K562 (cell line): ENCODE results near the gene GFOD1. TPM values are rescaled to one million over a fixed set of nuclear protein-coding genes. Genes with fewer than 3 reads are reported as not detected.

ENCODE experiments used
- ASH1L ChIP-seq: fragments of 450-650 bp; IDR thresholded peaks from 2 replicates; pipeline ENCODE4 v1.6.1; 2018; ENCODE audit warnings: borderline replicate concordance, mild to moderate bottlenecking, low read depth; ENCODE audit not compliant: partially characterized antibody
- CGGBP1 ChIP-seq: fragments of 250-450 bp; sonication (Bioruptor Pico); IDR thresholded peaks from 2 replicates; pipeline ENCODE4 v1.9.0; 2021; ENCODE audit warnings: mild to moderate bottlenecking
- DMBX1 ChIP-seq: fragments of 250-450 bp; sonication (Bioruptor Pico); IDR thresholded peaks from 2 replicates; pipeline ENCODE4 v1.8.0; 2022; ENCODE audit warnings: inconsistent platforms, mild to moderate bottlenecking, moderate library complexity, borderline replicate concordance
- EP300 ChIP-seq: IDR thresholded peaks from 2 replicates; pipeline ENCODE4 v1.6.1; 2012; ENCODE audit warnings: low read length, improper control_type of control experiment
- FOXJ3 ChIP-seq: sonication (generic); formaldehyde crosslinking; IDR thresholded peaks from 2 replicates; pipeline ENCODE4 v1.4.0; 2020; ENCODE audit warnings: mild to moderate bottlenecking, missing genetic modification reagents
- GABPA ChIP-seq: fragments of 200-800 bp; sonication (Bioruptor generic); conservative IDR thresholded peaks from 2 replicates; pipeline ENCODE4 v1.6.1; 2016; ENCODE audit warnings: low read depth, missing genetic modification characterization, missing compliant biosample characterization
- HDAC2 ChIP-seq: fragments of 450-650 bp; IDR thresholded peaks from 2 replicates; pipeline ENCODE4 v1.6.1; 2016; ENCODE audit warnings: mild to moderate bottlenecking
- HIVEP1 ChIP-seq: fragments of 250-450 bp; sonication (Bioruptor Pico); IDR thresholded peaks from 2 replicates; pipeline ENCODE4 v1.4.0; 2020; ENCODE audit warnings: mild to moderate bottlenecking
- HSF4 ChIP-seq: fragments of 250-450 bp; sonication (Bioruptor Pico); IDR thresholded peaks from 2 replicates; pipeline ENCODE4 v2.1.2; 2022; ENCODE audit warnings: mild to moderate bottlenecking, moderate library complexity, borderline replicate concordance
- L3MBTL2 ChIP-seq: fragments of 450-650 bp; IDR thresholded peaks from 2 replicates; pipeline ENCODE4 v1.6.1; 2016; ENCODE audit warnings: mild to moderate bottlenecking, moderate library complexity
- MAFG ChIP-seq: fragments of 450-650 bp; conservative IDR thresholded peaks from 2 replicates; pipeline ENCODE4 v1.6.1; 2016; ENCODE audit warnings: missing genetic modification characterization, missing compliant biosample characterization
- PRDM10 ChIP-seq: fragments of 450-650 bp; IDR thresholded peaks from 2 replicates; pipeline ENCODE4 v1.6.1; 2018; ENCODE audit not compliant: partially characterized antibody
- RCOR1 ChIP-seq, 2 experiments: IDR thresholded peaks; 2 replicates each; pipeline ENCODE4 v1.6.1; 2012; ENCODE audit warnings: low read depth in 2 of 2, low read length in 2 of 2, borderline replicate concordance in 1 of 2, improper control_type of control experiment in 1 of 2
- SOX6 ChIP-seq: fragments of 450-650 bp; IDR thresholded peaks from 2 replicates; pipeline ENCODE4 v1.6.1; 2014; ENCODE audit warnings: mild to moderate bottlenecking
- SREBF2 ChIP-seq: sonication (generic); formaldehyde crosslinking; IDR thresholded peaks from 2 replicates; pipeline ENCODE4 v1.4.0; 2020; ENCODE audit warnings: mild to moderate bottlenecking, missing genetic modification reagents
- TEAD2 ChIP-seq: fragments of 450-650 bp; IDR thresholded peaks from 2 replicates; pipeline ENCODE4 v1.6.1; 2016; ENCODE audit warnings: missing genetic modification characterization, control low read depth, missing compliant biosample characterization
- TFE3 ChIP-seq: fragments of 450-650 bp; formaldehyde crosslinking; IDR thresholded peaks from 2 replicates; pipeline ENCODE4 v1.4.0; 2020; ENCODE audit warnings: mild to moderate bottlenecking, mixed read lengths
- TRIM28 ChIP-seq: fragments of 450-650 bp; IDR thresholded peaks from 2 replicates; pipeline ENCODE4 v1.6.1; 2017
- ZNF316 ChIP-seq: fragments of 450-650 bp; IDR thresholded peaks from 2 replicates; pipeline ENCODE4 v1.6.1; 2016
- ZNF589 ChIP-seq: fragments of 200-800 bp; sonication (Bioruptor generic); IDR thresholded peaks from 2 replicates; pipeline ENCODE4 v1.6.1; 2016; ENCODE audit warnings: low read depth, missing genetic modification characterization, missing compliant biosample characterization
- polyA plus RNA-seq, 8 experiments: library from polyadenylated mRNA; depleted of rRNA in 4 of 8; stranded (reverse) in 5 of 8; unstranded in 3 of 8; fragments of >200 nt; fragmentation: Nextera tagmentation in 2 of 8; fragmentation: Illumina TruSeq in 1 of 8; extraction: Ambion mirVana in 2 of 8; extraction: Trizol in 1 of 8; gene quantifications; 2 replicates each; pipeline versions ENCODE4 v1.2.1 to v1.2.3, GENCODE V29; 2011 to 2014; ENCODE audit warnings: inconsistent platforms in 1 of 8, missing spikeins in 1 of 8
- total RNA-seq, 7 experiments: library from RNA; depleted of rRNA in 6 of 7; stranded (reverse); fragments of >200 nt in 6 of 7; fragmentation: Illumina TruSeq in 2 of 7; extraction: Trizol in 2 of 7; gene quantifications; 2 replicates each; pipeline versions ENCODE4 v1.2.1 to v1.2.3, GENCODE V29; 2011 to 2021; ENCODE audit warnings: low replicate concordance in 1 of 7
- TF ChIP-seq, protein P1 (sequence below): sonication (generic); formaldehyde crosslinking; IDR thresholded peaks from 2 replicates; pipeline ENCODE4 v1.4.0; 2020; ENCODE audit warnings: mild to moderate bottlenecking, missing genetic modification reagents
- TF ChIP-seq, protein P2 (sequence below): sonication (generic); formaldehyde crosslinking; IDR thresholded peaks from 2 replicates; pipeline ENCODE4 v1.8.0; 2023; ENCODE audit warnings: mild to moderate bottlenecking, missing genetic modification reagents

Gene GFOD1
- total and polyA plus RNA-seq, 9 of the 15 experiments (the other 6 are each of a cell fraction or from before 2014, with no cell fraction given), result 3.8 to 12.0 (median 8.2) TPM

GRCh38 chr6:13380761-13381160 is 106.6 kb downstream of the GFOD1 start (continued):
- TF ChIP-seq TRIM28, result no peak
- peak; percentile 93 for TF ChIP-seq DMBX1 (CRISPR knock-in tag)
- peak; percentile 87 for TF ChIP-seq EP300
- TF ChIP-seq RCOR1 (IDR thresholded peaks at IDR 0.05; ENCODE audit: borderline replicate concordance in 1 of 2, low read depth in 2 of 2, low read length in 2 of 2), result peak; percentile 99 to 100
- no peak for TF ChIP-seq HSF4
- TF ChIP-seq MAFG (tag), result no peak
- TF ChIP-seq GABPA (tag), result 0 out of 2 replicates have a peak, but pooled peaks have one; percentile 11
- TF ChIP-seq FOXJ3 (CRISPR knock-in tag), result no peak
- TF ChIP-seq ZNF316, result no peak
- TF ChIP-seq L3MBTL2, result no peak
- TF ChIP-seq HIVEP1 (CRISPR knock-in tag), result no peak
- no peak for TF ChIP-seq SREBF2
- no peak for TF ChIP-seq TEAD2 (tag)
- TF ChIP-seq SOX6, result peak; percentile 92
- peak; percentile 67; the same call in 1 of the 2 replicates for TF ChIP-seq ZNF589 (CRISPR knock-in tag)
- no peak for TF ChIP-seq TFE3
- peak; percentile 100 for TF ChIP-seq HDAC2
- TF ChIP-seq PRDM10, result no peak
- TF ChIP-seq, protein P1, sequence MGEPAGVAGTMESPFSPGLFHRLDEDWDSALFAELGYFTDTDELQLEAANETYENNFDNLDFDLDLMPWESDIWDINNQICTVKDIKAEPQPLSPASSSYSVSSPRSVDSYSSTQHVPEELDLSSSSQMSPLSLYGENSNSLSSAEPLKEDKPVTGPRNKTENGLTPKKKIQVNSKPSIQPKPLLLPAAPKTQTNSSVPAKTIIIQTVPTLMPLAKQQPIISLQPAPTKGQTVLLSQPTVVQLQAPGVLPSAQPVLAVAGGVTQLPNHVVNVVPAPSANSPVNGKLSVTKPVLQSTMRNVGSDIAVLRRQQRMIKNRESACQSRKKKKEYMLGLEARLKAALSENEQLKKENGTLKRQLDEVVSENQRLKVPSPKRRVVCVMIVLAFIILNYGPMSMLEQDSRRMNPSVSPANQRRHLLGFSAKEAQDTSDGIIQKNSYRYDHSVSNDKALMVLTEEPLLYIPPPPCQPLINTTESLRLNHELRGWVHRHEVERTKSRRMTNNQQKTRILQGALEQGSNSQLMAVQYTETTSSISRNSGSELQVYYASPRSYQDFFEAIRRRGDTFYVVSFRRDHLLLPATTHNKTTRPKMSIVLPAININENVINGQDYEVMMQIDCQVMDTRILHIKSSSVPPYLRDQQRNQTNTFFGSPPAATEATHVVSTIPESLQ (CRISPR knock-in tag), result no peak; the same call in 1 of the 2 replicates
- no peak for TF ChIP-seq CGGBP1 (CRISPR knock-in tag)
- no peak for TF ChIP-seq ASH1L
- TF ChIP-seq, protein P2, sequence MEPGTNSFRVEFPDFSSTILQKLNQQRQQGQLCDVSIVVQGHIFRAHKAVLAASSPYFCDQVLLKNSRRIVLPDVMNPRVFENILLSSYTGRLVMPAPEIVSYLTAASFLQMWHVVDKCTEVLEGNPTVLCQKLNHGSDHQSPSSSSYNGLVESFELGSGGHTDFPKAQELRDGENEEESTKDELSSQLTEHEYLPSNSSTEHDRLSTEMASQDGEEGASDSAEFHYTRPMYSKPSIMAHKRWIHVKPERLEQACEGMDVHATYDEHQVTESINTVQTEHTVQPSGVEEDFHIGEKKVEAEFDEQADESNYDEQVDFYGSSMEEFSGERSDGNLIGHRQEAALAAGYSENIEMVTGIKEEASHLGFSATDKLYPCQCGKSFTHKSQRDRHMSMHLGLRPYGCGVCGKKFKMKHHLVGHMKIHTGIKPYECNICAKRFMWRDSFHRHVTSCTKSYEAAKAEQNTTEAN (CRISPR knock-in tag), result no peak
